Measurements from ENCODE around the gene TEKT5. TPM values are rescaled to one million over a fixed set of nuclear protein-coding genes. Genes with fewer than 3 reads are reported as not detected.

Gene TEKT5
- total and polyA plus RNA-seq, 2 donors, result 0.19 to 0.32 TPM

GRCh38 chr16:10594312-10594950 lies 100.3 kb downstream of the TEKT5 start:
- H3K4me1 ChIP-seq (ENCODE audit: insufficient read depth), result no peaks in the 10 kb centered on the region
- H3K4me3 ChIP-seq (ENCODE audit: low read depth, low read length), result no peak overlapping the region
- WGBS, result 73% methylated on average over 9 of the region's 9 CpGs
- H3K36me3 ChIP-seq (ENCODE audit: insufficient read depth), result no peaks in the 10 kb centered on the region
- H3K27ac ChIP-seq (ENCODE audit: low read depth), result no peak overlapping the region
- DNase-seq (ENCODE audit: extremely low spot score), result no peak

GRCh38 chr16:10592611-10593010 lies 102.1 kb downstream of the TEKT5 start:
- DNase-seq (ENCODE audit: extremely low spot score), result no peak
- WGBS, result 88% methylated on average over 1 of the region's 1 CpG
- Histone ChIP-seq H3K36me3 (ENCODE audit: insufficient read depth) (no peaks in the 10 kb centered on the region), H3K4me1 (ENCODE audit: insufficient read depth) (no peaks in the 10 kb centered on the region), H3K27ac (ENCODE audit: low read depth) (no peak overlapping the region), H3K4me3 (ENCODE audit: low read depth, low read length) (no peak overlapping the region)

GRCh38 chr16:10590342-10590741 lies 104.4 kb downstream of the TEKT5 start:
- Histone ChIP-seq H3K4me1 (ENCODE audit: insufficient read depth) (no peaks in the 10 kb centered on the region), H3K4me3 (ENCODE audit: low read depth, low read length) (no peak overlapping the region), H3K27ac (ENCODE audit: low read depth) (no peak overlapping the region), H3K36me3 (ENCODE audit: insufficient read depth) (no peaks in the 10 kb centered on the region)
- 78% methylated on average over 4 of the region's 4 CpGs for WGBS
- no peak for DNase-seq (ENCODE audit: extremely low spot score)

GRCh38 chr16:10589109-10589508 lies 105.6 kb downstream of the TEKT5 start:
- no peak overlapping the region for H3K4me3 ChIP-seq (ENCODE audit: low read depth, low read length)
- H3K4me1 ChIP-seq (ENCODE audit: insufficient read depth), result no peaks in the 10 kb centered on the region
- no peak for DNase-seq (ENCODE audit: extremely low spot score)
- H3K27ac ChIP-seq (ENCODE audit: low read depth), result no peak overlapping the region
- 66% methylated on average over 5 of the region's 5 CpGs for WGBS
- no peaks in the 10 kb centered on the region for H3K36me3 ChIP-seq (ENCODE audit: insufficient read depth)

- Histone ChIP-seq H3K4me1 (ENCODE audit: insufficient read depth) (no peaks in the 10 kb centered on the region), H3K36me3 (ENCODE audit: insufficient read depth) (no peaks in the 10 kb centered on the region), H3K27ac (ENCODE audit: low read depth) (no peak overlapping the region), H3K4me3 (ENCODE audit: low read depth, low read length) (no peak overlapping the region)
- 64% methylated on average over 2 of the region's 2 CpGs for WGBS
- DNase-seq (ENCODE audit: extremely low spot score), result no peak
Measured at GRCh38 chr16:10587622-10588021, 107.1 kb downstream of the TEKT5 start.

GRCh38 chr16:10584981-10585438 lies 109.7 kb downstream of the TEKT5 start:
- WGBS, result 48% methylated on average over 5 of the region's 5 CpGs
- Histone ChIP-seq H3K4me3 (ENCODE audit: low read depth, low read length) (no peak overlapping the region), H3K27ac (ENCODE audit: low read depth) (no peak overlapping the region), H3K36me3 (ENCODE audit: insufficient read depth) (no peaks in the 10 kb centered on the region), H3K4me1 (ENCODE audit: insufficient read depth) (no peaks in the 10 kb centered on the region)
- no peak for DNase-seq (ENCODE audit: extremely low spot score)

- DNase-seq (ENCODE audit: extremely low spot score), result no peak
- Histone ChIP-seq H3K36me3 (ENCODE audit: insufficient read depth) (no peaks in the 10 kb centered on the region), H3K27ac (ENCODE audit: low read depth) (no peak overlapping the region), H3K4me1 (ENCODE audit: insufficient read depth) (no peaks in the 10 kb centered on the region), H3K4me3 (ENCODE audit: low read depth, low read length) (no peak overlapping the region)
- WGBS, result 87% methylated on average over 4 of the region's 4 CpGs
Measured at GRCh38 chr16:10583269-10583668, 111.5 kb downstream of the TEKT5 start.

- no peak overlapping the region for H3K4me3 ChIP-seq (ENCODE audit: low read depth, low read length)
- H3K4me1 ChIP-seq (ENCODE audit: insufficient read depth), result no peaks in the 10 kb centered on the region
- no peak for DNase-seq (ENCODE audit: extremely low spot score)
- 45% methylated on average over 2 of the region's 2 CpGs for WGBS
- H3K36me3 ChIP-seq (ENCODE audit: insufficient read depth), result no peaks in the 10 kb centered on the region
- H3K27ac ChIP-seq (ENCODE audit: low read depth), result no peak overlapping the region
Measured at GRCh38 chr16:10581507-10581906, 113.2 kb downstream of the TEKT5 start.

- H3K36me3 ChIP-seq (ENCODE audit: insufficient read depth), result no peaks in the 10 kb centered on the region
- DNase-seq (ENCODE audit: extremely low spot score), result no peak
- no peaks in the 10 kb centered on the region for H3K4me1 ChIP-seq (ENCODE audit: insufficient read depth)
- peak overlapping the region; percentile 90 for H3K27ac ChIP-seq (ENCODE audit: low read depth)
- peak overlapping the region; percentile 62 for H3K4me3 ChIP-seq (ENCODE audit: low read depth, low read length)
- WGBS, result 20% methylated on average over 7 of the region's 7 CpGs
Measured at GRCh38 chr16:10580883-10581247, 113.9 kb downstream of the TEKT5 start.

- WGBS, result under 1% methylated on average over 91 of the region's 91 CpGs
- H3K27ac ChIP-seq (ENCODE audit: low read depth), result peak within 1 kb of the TSS; percentile 90
- no peaks in the 10 kb centered on the region for H3K4me1 ChIP-seq (ENCODE audit: insufficient read depth)
- H3K4me3 ChIP-seq (ENCODE audit: low read depth, low read length), result peak within 1 kb of the TSS; percentile 62
- H3K36me3 ChIP-seq (ENCODE audit: insufficient read depth), result no peaks in the 10 kb centered on the region
- no peak for DNase-seq (ENCODE audit: extremely low spot score)
Measured at GRCh38 chr16:10579965-10580882, 114.5 kb downstream of the TEKT5 start, which contains the start of gene EMP2. Gene EMP2, minus strand, starts transcription at chr16:10580598. Its CDS starts 32,981 bp downstream, at chr16:10547617.

GRCh38 chr16:10579575-10579964 lies 115.2 kb downstream of the TEKT5 start:
- Histone ChIP-seq H3K36me3 (ENCODE audit: insufficient read depth) (no peaks in the 10 kb centered on the region), H3K27ac (ENCODE audit: low read depth) (peak overlapping the region; percentile 90), H3K4me3 (ENCODE audit: low read depth, low read length) (peak overlapping the region; percentile 62), H3K4me1 (ENCODE audit: insufficient read depth) (no peaks in the 10 kb centered on the region)
- 13% methylated on average over 6 of the region's 6 CpGs for WGBS
- DNase-seq (ENCODE audit: extremely low spot score), result no peak

- Histone ChIP-seq H3K4me1 (ENCODE audit: insufficient read depth) (no peaks in the 10 kb centered on the region), H3K4me3 (ENCODE audit: low read depth, low read length) (peak overlapping the region; percentile 7), H3K27ac (ENCODE audit: low read depth) (peak overlapping the region; percentile 30), H3K36me3 (ENCODE audit: insufficient read depth) (no peaks in the 10 kb centered on the region)
- no peak for DNase-seq (ENCODE audit: extremely low spot score)
- WGBS, result 54% methylated on average over 20 of the region's 20 CpGs
Measured at GRCh38 chr16:10578474-10579316, 116.0 kb downstream of the TEKT5 start.
